H1 (cell line): ENCODE data around the gene NFIX. TPM values are rescaled to one million over a fixed set of nuclear protein-coding genes. Genes with fewer than 3 reads are reported as not detected.
A peak's percentile ranks its signal among the peaks of the same experiment; 100 is the strongest.

ENCODE experiments used
- CTCF ChIA-PET: fragments of 300-600 bp; sonication (Branson Sonifier 250); formaldehyde crosslinking; loops from one replicate; lab custom pipeline; 2021; ENCODE audit not compliant: partially characterized antibody; lab: Charles Lee
- POLR2A ChIA-PET: fragments of 300-600 bp; sonication (Branson Sonifier 250); formaldehyde crosslinking; loops from one replicate; lab custom pipeline; 2021; ENCODE audit warnings: inconsistent platforms; ENCODE audit not compliant: partially characterized antibody; lab: Charles Lee
- DNase-seq, 2 experiments: peaks; one replicate each; pipeline versions ENCODE4 v3.0.0 to v3.0.0-alpha.2; 2010 to 2022; ENCODE audit warnings: low spot score in 2 of 2, low read depth in 1 of 2, mixed read lengths in 1 of 2
- FAIRE-seq: peaks from 2 replicates; lab custom pipeline; 2011; peaks lifted over from hg19 to GRCh38; lab: Jason Lieb, UNC
- H2AFZ ChIP-seq: 2 replicates; pipeline ENCODE4 v1.8.1; 2012; ENCODE audit warnings: low read length, inconsistent platforms
- H2AK5ac ChIP-seq: 2 replicates; pipeline ENCODE4 v1.6.1; 2013; ENCODE audit warnings: low read depth, low read length
- H2BK120ac ChIP-seq: replicated peaks from 2 replicates; pipeline ENCODE3; 2013; ENCODE audit warnings: low read depth, low read length, inconsistent platforms
- H2BK12ac ChIP-seq: 2 replicates; pipeline ENCODE4 v1.6.1; 2013; ENCODE audit warnings: low read depth, low read length
- H2BK15ac ChIP-seq: 2 replicates; pipeline ENCODE4 v1.6.1; 2013; ENCODE audit warnings: low read length
- H2BK20ac ChIP-seq: 2 replicates; pipeline ENCODE4 v1.6.1; 2013; ENCODE audit warnings: low read length
- H2BK5ac ChIP-seq: 2 replicates; pipeline ENCODE4 v1.6.1; 2013; ENCODE audit warnings: low read depth, low read length
- H3K14ac ChIP-seq: 2 replicates; pipeline ENCODE4 v1.6.1; 2013; ENCODE audit warnings: inconsistent platforms; ENCODE audit not compliant: insufficient read length
- H3K18ac ChIP-seq: 2 replicates; pipeline ENCODE4 v1.6.1; 2013; ENCODE audit warnings: low read length; ENCODE audit errors: extremely low read depth
- H3K23ac ChIP-seq: 2 replicates; pipeline ENCODE4 v1.6.1; 2013; ENCODE audit warnings: inconsistent platforms; ENCODE audit not compliant: insufficient read length
- H3K23me2 ChIP-seq: 2 replicates; pipeline ENCODE4 v1.6.1; 2013; ENCODE audit warnings: low read depth, low read length
- H3K27ac ChIP-seq: 2 replicates; pipeline ENCODE4 v1.6.1; 2011; ENCODE audit warnings: low read depth, low read length, inconsistent platforms
- H3K27me3 ChIP-seq, 4 experiments: replicated peaks in 1 of 4; 1 replicate in 1 of 4; 2 replicates in 3 of 4; pipeline versions ENCODE4 v1.6.1 to v1.8.1; 2011 to 2013; ENCODE audit warnings: low read length in 3 of 4, mild to moderate bottlenecking in 3 of 4, inconsistent platforms in 2 of 4, mixed read lengths in 2 of 4, moderate library complexity in 1 of 4; ENCODE audit not compliant: control insufficient read depth in 3 of 4, insufficient read depth in 3 of 4; ENCODE audit errors: extremely low read depth in 1 of 4
- H3K36me3 ChIP-seq, 4 experiments: 2 replicates each; pipeline versions ENCODE4 v1.6.1 to v1.8.1; 2011 to 2013; ENCODE audit warnings: mild to moderate bottlenecking in 4 of 4, low read length in 3 of 4, moderate library complexity in 2 of 4, control low read depth in 1 of 4, inconsistent platforms in 1 of 4; ENCODE audit not compliant: insufficient read depth in 4 of 4, control insufficient read depth in 2 of 4
- H3K4ac ChIP-seq: replicated peaks from 2 replicates; pipeline ENCODE3; 2013; ENCODE audit warnings: low read length, low read depth, mixed read lengths, inconsistent platforms; ENCODE audit not compliant: insufficient read length
- H3K4me1 ChIP-seq, 4 experiments: replicated peaks in 1 of 4; 1 replicate in 1 of 4; 2 replicates in 3 of 4; pipeline versions ENCODE4 v1.6.1 to v1.8.1; 2011 to 2013; ENCODE audit warnings: low read length in 3 of 4, inconsistent platforms in 2 of 4, mixed read lengths in 1 of 4; ENCODE audit not compliant: insufficient read depth in 4 of 4, control insufficient read depth in 3 of 4
- H3K4me2 ChIP-seq, 2 experiments: 2 replicates each; pipeline versions ENCODE4 v1.6.1 to v1.8.1; 2011 to 2013; ENCODE audit warnings: low read depth in 2 of 2, low read length in 2 of 2, control low read depth in 1 of 2, inconsistent platforms in 1 of 2, mild to moderate bottlenecking in 1 of 2; ENCODE audit not compliant: insufficient read depth in 1 of 2
- H3K4me3 ChIP-seq, 4 experiments: fragments of 200-600, 300-600 bp in 1 of 4; sonication (generic), shearing (Covaris generic), sonication (Bioruptor Twin) in 1 of 4; 2 replicates each; pipeline versions ENCODE4 v1.5.1 to v1.8.1; 2011 to 2016; ENCODE audit warnings: low read length in 4 of 4, low read depth in 3 of 4, control low read depth in 2 of 4, inconsistent platforms in 2 of 4, mild to moderate bottlenecking in 2 of 4, mixed read lengths in 1 of 4, moderate library complexity in 1 of 4; ENCODE audit not compliant: insufficient read depth in 2 of 4; ENCODE audit errors: extremely low read depth in 1 of 4
- H3K56ac ChIP-seq: replicated peaks from 2 replicates; pipeline ENCODE3; 2013; ENCODE audit warnings: low read depth, mild to moderate bottlenecking, mixed read lengths, low read length, inconsistent platforms; ENCODE audit not compliant: insufficient read length
- H3K79me1 ChIP-seq: 2 replicates; pipeline ENCODE4 v1.6.1; 2013; ENCODE audit warnings: low read depth, low read length, control low read depth
- H3K79me2 ChIP-seq, 2 experiments: 2 replicates each; pipeline versions ENCODE4 v1.6.1 to v1.8.1; 2012 to 2013; ENCODE audit warnings: low read length in 2 of 2, mild to moderate bottlenecking in 2 of 2, inconsistent platforms in 1 of 2; ENCODE audit not compliant: insufficient read depth in 2 of 2, control insufficient read depth in 1 of 2
- H3K9ac ChIP-seq, 4 experiments: replicated peaks in 1 of 4; 1 replicate in 1 of 4; 2 replicates in 3 of 4; pipeline versions ENCODE4 v1.6.1 to v1.8.1; 2011 to 2013; ENCODE audit warnings: low read depth in 3 of 4, low read length in 3 of 4, control low read depth in 2 of 4, mild to moderate bottlenecking in 2 of 4, moderate library complexity in 2 of 4, inconsistent platforms in 1 of 4; ENCODE audit errors: extremely low read depth in 1 of 4
- H3K9me3 ChIP-seq, 2 experiments: 2 replicates each; pipeline versions ENCODE4 v1.6.1 to v1.8.1; 2012 to 2013; ENCODE audit warnings: mild to moderate bottlenecking in 2 of 2, moderate library complexity in 2 of 2, control low read depth in 1 of 2, inconsistent platforms in 1 of 2, low read depth in 1 of 2, low read length in 1 of 2, mixed read lengths in 1 of 2; ENCODE audit not compliant: insufficient read depth in 2 of 2
- H4K20me1 ChIP-seq, 2 experiments: replicated peaks in 1 of 2; 2 replicates each; pipeline versions ENCODE3 to v1.8.1; 2011 to 2013; ENCODE audit warnings: inconsistent platforms in 2 of 2, low read length in 2 of 2, mild to moderate bottlenecking in 1 of 2; ENCODE audit not compliant: insufficient read depth in 2 of 2, control insufficient read depth in 1 of 2
- H4K5ac ChIP-seq: 2 replicates; pipeline ENCODE4 v1.6.1; 2013; ENCODE audit warnings: low read length, low read depth, mixed read lengths, inconsistent platforms; ENCODE audit not compliant: insufficient read length
- H4K8ac ChIP-seq: 2 replicates; pipeline ENCODE4 v1.8.0; 2013; ENCODE audit warnings: mild to moderate bottlenecking, moderate library complexity, low read length, inconsistent platforms; ENCODE audit not compliant: insufficient read depth; ENCODE audit errors: extremely low read depth
- H4K91ac ChIP-seq: replicated peaks from 2 replicates; pipeline ENCODE3; 2013; ENCODE audit warnings: low read length, mixed read lengths, inconsistent platforms; ENCODE audit not compliant: insufficient read length
- JUND ChIP-seq: IDR thresholded peaks from 2 replicates; pipeline ENCODE4 v1.6.1; 2011; ENCODE audit warnings: mild to moderate bottlenecking, improper control_type of control experiment, low read length
- RAD21 ChIP-seq, 2 experiments: IDR thresholded peaks in 1 of 2; conservative IDR thresholded peaks in 1 of 2; 2 replicates each; pipeline ENCODE4 v1.6.1; 2011; ENCODE audit warnings: low read depth in 2 of 2, low read length in 2 of 2, improper control_type of control experiment in 1 of 2, inconsistent platforms in 1 of 2, mild to moderate bottlenecking in 1 of 2, moderate library complexity in 1 of 2
- WGBS, 2 experiments: shearing (Covaris generic) in 1 of 2; methylation state at CpG; one replicate each; pipeline versions ENCODE4 v1.1.6 to v1.1.7; 2013 to 2015; ENCODE audit warnings: low lambda C conversion rate in 2 of 2, mixed read lengths in 2 of 2, inconsistent platforms in 1 of 2, low coverage in 1 of 2, missing lambda C conversion rate in 1 of 2; ENCODE audit not compliant: insufficient replicate concordance in 2 of 2, insufficient coverage in 1 of 2, insufficient read length in 1 of 2; ENCODE audit errors: extremely low coverage in 1 of 2, missing lambda C conversion rate in 1 of 2; 5-methylcytosine and 5-hydroxymethylcytosine counted together
- polyA plus RNA-seq, 7 experiments: library from polyadenylated mRNA; depleted of rRNA in 3 of 7; stranded (reverse) in 5 of 7; unstranded in 2 of 7; fragments of >200 nt in 5 of 7; fragments of 200-250 nt in 2 of 7; gene quantifications; 1 replicate in 5 of 7; 2 replicates in 1 of 7; 4 replicates in 1 of 7; pipeline versions ENCODE4 v1.2.1 to v1.2.3, GENCODE V29; 2011 to 2013; ENCODE audit warnings: missing spikeins in 2 of 7, mixed read lengths in 2 of 7
- total RNA-seq: library from RNA; stranded (reverse); fragmentation: NEBNext Ultra II Directional; extraction: Animal tissue kit (Norgen Biotek cat#: 25700); gene quantifications from 2 replicates; pipeline ENCODE4 v1.2.1, GENCODE V29; 2021
- TF ChIP-seq, protein P1 (sequence below), 3 experiments: IDR thresholded peaks; 1 replicate in 2 of 3; 2 replicates in 1 of 3; pipeline versions ENCODE4 v1.5.1 to v1.6.1; 2011; ENCODE audit warnings: low read length in 3 of 3, mild to moderate bottlenecking in 3 of 3, inconsistent platforms in 2 of 3, low read depth in 1 of 3, moderate library complexity in 1 of 3; ENCODE audit not compliant: insufficient read depth in 1 of 3; ENCODE audit errors: control extremely low read depth in 1 of 3

The NFIX gene
- total and polyA plus RNA-seq, 2 of the 8 experiments (the other 6 are each of a cell fraction or from before 2014, with no cell fraction given), result 0.03 to 0.20 TPM

DNA sequence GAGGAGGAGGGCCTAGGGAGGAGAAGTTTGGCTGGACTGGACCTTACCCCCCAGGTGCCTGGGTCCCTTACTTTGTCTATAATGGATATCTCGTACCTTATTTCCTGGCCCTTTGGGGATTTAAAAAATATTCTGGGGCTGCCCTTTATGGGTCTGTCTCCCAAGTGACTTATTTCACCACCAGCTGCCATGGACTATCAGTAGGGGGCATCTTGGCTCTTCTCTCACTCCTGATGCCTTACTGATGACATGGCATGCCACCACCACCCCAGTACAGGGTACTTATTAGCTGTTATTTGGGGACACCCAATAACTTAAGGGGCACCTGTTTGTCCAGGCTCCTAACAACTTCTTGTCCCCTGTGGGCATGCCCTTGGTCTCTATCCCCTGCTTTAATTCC, 38.0 kb downstream of the NFIX start:
- H3K79me2 ChIP-seq, result no peaks in the 10 kb centered on the region

More for the DNA sequence above, 38.0 kb downstream of the NFIX start:
- Histone ChIP-seq H3K9ac (no peak overlapping the region), H3K23ac (no peak overlapping the region), H4K20me1 (peaks cover 0 to 5% of the 10 kb centered on the region in 2 experiments), H4K5ac (no peak overlapping the region), H2BK20ac (no peak overlapping the region), H2BK15ac (no peak overlapping the region), H3K14ac (no peak overlapping the region), H2BK12ac (no peak overlapping the region), H4K8ac (no peak overlapping the region), H3K4me2 (no peak overlapping the region), H2AK5ac (no peak overlapping the region; the same call in 1 of the 2 replicates), H3K4ac (no peak overlapping the region), H2BK5ac (no peak overlapping the region), H2BK120ac (no peak overlapping the region), H3K36me3 (no peaks in the 10 kb centered on the region), H3K18ac (no peak overlapping the region), H3K9me3 (no peaks in the 10 kb centered on the region), H3K4me3 (no peak overlapping the region), H3K27me3 (peaks cover 15 to 70% (median 48%) of the 10 kb centered on the region in 4 experiments), H3K56ac (no peak overlapping the region), H2AFZ (no peak overlapping the region), H3K79me1 (no peaks in the 10 kb centered on the region), H3K27ac (no peak overlapping the region), H4K91ac (no peak overlapping the region), H3K4me1 (no peaks in the 10 kb centered on the region), H3K23me2 (no peaks in the 10 kb centered on the region)
- DNase-seq (no peak), FAIRE-seq (no peak)
- CTCF ChIA-PET, result interaction anchor here (0.9 to 15.0 kb wide), 18 partner anchors 9 to 198 kb away, joined by 3 to 760 read pairs (median 9); no protein-coding TSS in a partner anchor
- POLR2A ChIA-PET, result interaction anchor here (1.0 to 5.1 kb wide), 5 partner anchors 22 to 120 kb away, joined by 3 to 18 read pairs (median 3); partner anchors contain the start of gene CALR
- TF ChIP-seq, protein P1, sequence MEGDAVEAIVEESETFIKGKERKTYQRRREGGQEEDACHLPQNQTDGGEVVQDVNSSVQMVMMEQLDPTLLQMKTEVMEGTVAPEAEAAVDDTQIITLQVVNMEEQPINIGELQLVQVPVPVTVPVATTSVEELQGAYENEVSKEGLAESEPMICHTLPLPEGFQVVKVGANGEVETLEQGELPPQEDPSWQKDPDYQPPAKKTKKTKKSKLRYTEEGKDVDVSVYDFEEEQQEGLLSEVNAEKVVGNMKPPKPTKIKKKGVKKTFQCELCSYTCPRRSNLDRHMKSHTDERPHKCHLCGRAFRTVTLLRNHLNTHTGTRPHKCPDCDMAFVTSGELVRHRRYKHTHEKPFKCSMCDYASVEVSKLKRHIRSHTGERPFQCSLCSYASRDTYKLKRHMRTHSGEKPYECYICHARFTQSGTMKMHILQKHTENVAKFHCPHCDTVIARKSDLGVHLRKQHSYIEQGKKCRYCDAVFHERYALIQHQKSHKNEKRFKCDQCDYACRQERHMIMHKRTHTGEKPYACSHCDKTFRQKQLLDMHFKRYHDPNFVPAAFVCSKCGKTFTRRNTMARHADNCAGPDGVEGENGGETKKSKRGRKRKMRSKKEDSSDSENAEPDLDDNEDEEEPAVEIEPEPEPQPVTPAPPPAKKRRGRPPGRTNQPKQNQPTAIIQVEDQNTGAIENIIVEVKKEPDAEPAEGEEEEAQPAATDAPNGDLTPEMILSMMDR (IDR thresholded peaks at IDR 0.05; ENCODE audit: control extremely low read depth in 1 of 3, insufficient read depth in 1 of 3, low read depth in 1 of 3, low read length in 3 of 3), result peak; percentile 5 to 14 (median 11); a peak in 3 of 4 replicates
- TF ChIP-seq JUND (no peak), RAD21 (IDR thresholded peaks at IDR 0.05 in 1 of 2, conservative IDR thresholded peaks at IDR 0.05 in 1 of 2; ENCODE audit: low read depth in 2 of 2, low read length in 2 of 2) (peak; percentile 7 to 34; a peak in 2 of 4 replicates)
- WGBS, 2 experiments, result 67% methylated on average over 1 of the region's 1 CpG; no CpG with 5 or more reads in 1 of the 2 experiments
